ENCODE results near the gene SERPINA9.

DNA sequence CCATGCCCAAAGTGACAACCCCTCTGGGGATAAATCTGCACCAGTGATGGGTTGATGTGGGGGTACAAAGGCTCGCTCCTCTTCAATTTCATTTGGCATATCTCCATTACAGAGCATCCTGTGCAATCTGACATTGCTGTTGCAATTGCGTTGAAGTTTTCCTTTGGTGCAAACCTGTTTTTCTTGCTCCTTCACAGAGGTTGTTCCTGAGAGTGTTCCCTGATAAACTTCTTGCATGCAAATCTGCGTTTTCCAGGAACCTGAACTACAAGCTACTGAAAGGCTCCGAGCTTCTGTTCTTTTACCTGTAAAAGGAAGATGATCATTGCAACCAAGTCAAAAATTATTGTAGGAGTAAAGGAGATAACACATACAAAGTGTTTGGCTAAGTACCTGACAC is 49.5 kb downstream of the SERPINA9 start:
- TF ChIP-seq, protein P1, sequence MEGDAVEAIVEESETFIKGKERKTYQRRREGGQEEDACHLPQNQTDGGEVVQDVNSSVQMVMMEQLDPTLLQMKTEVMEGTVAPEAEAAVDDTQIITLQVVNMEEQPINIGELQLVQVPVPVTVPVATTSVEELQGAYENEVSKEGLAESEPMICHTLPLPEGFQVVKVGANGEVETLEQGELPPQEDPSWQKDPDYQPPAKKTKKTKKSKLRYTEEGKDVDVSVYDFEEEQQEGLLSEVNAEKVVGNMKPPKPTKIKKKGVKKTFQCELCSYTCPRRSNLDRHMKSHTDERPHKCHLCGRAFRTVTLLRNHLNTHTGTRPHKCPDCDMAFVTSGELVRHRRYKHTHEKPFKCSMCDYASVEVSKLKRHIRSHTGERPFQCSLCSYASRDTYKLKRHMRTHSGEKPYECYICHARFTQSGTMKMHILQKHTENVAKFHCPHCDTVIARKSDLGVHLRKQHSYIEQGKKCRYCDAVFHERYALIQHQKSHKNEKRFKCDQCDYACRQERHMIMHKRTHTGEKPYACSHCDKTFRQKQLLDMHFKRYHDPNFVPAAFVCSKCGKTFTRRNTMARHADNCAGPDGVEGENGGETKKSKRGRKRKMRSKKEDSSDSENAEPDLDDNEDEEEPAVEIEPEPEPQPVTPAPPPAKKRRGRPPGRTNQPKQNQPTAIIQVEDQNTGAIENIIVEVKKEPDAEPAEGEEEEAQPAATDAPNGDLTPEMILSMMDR (IDR thresholded peaks at IDR 0.05), result no peak
- no peak for TF ChIP-seq POLR2A (IDR thresholded peaks at IDR 0.05)

Measured in right lobe of liver (tissue), 4 donors.